H9 (cell line): ENCODE measurements around the gene MYO18A. TPM values are rescaled to one million over a fixed set of nuclear protein-coding genes. Genes with fewer than 3 reads are reported as not detected.

Experiments used
- DNase-seq: peaks from one replicate; pipeline ENCODE4 v3.0.0-alpha.2; 2017
- H2AFZ ChIP-seq: one replicate; pipeline ENCODE4 v1.6.1; 2013; ENCODE audit warnings: mild to moderate bottlenecking, low read length, control low read depth, moderate library complexity
- H2AK5ac ChIP-seq: 2 replicates; pipeline ENCODE4 v1.6.1; 2013; ENCODE audit warnings: low read length, control low read depth, mixed read lengths; ENCODE audit not compliant: insufficient read length
- H2BK120ac ChIP-seq: one replicate; pipeline ENCODE4 v1.6.1; 2013; ENCODE audit warnings: low read depth, mild to moderate bottlenecking, low read length, control low read depth, inconsistent platforms; ENCODE audit not compliant: poor library complexity, severe bottlenecking
- H2BK12ac ChIP-seq: 2 replicates; pipeline ENCODE4 v1.6.1; 2013; ENCODE audit warnings: low read length, control low read depth, mixed read lengths, low read depth; ENCODE audit not compliant: insufficient read length
- H2BK15ac ChIP-seq: 2 replicates; pipeline ENCODE4 v1.6.1; 2013; ENCODE audit warnings: low read depth, low read length, control low read depth
- H2BK20ac ChIP-seq: one replicate; pipeline ENCODE4 v1.6.1; 2013; ENCODE audit warnings: low read depth, mild to moderate bottlenecking, low read length, control low read depth, inconsistent platforms; ENCODE audit not compliant: poor library complexity, severe bottlenecking
- H2BK5ac ChIP-seq: 2 replicates; pipeline ENCODE4 v1.6.1; 2013; ENCODE audit warnings: low read length, control low read depth, mixed read lengths; ENCODE audit not compliant: insufficient read length
- H3K14ac ChIP-seq: 2 replicates; pipeline ENCODE4 v1.6.1; 2013; ENCODE audit warnings: low read length, control low read depth; ENCODE audit not compliant: insufficient read depth
- H3K18ac ChIP-seq: 2 replicates; pipeline ENCODE4 v1.6.1; 2013; ENCODE audit warnings: low read depth, mild to moderate bottlenecking, mixed read lengths, low read length, control low read depth; ENCODE audit not compliant: insufficient read length
- H3K23ac ChIP-seq: 2 replicates; pipeline ENCODE4 v1.6.1; 2013; ENCODE audit warnings: low read length, control low read depth, mixed read lengths, low read depth; ENCODE audit not compliant: insufficient read length
- H3K23me2 ChIP-seq: 2 replicates; pipeline ENCODE4 v1.6.1; 2013; ENCODE audit warnings: low read depth, mild to moderate bottlenecking, mixed read lengths, low read length, control low read depth; ENCODE audit not compliant: insufficient read length, poor library complexity, severe bottlenecking
- H3K27ac ChIP-seq: 2 replicates; pipeline ENCODE4 v1.5.1; 2013; ENCODE audit warnings: low read length, control low read depth, mixed read lengths, low read depth; ENCODE audit not compliant: insufficient read length
- H3K27me3 ChIP-seq: 2 replicates; pipeline ENCODE4 v1.6.1; 2013; ENCODE audit warnings: low read length, control low read depth, inconsistent platforms; ENCODE audit not compliant: insufficient read depth
- H3K4ac ChIP-seq: 2 replicates; pipeline ENCODE4 v1.6.1; 2013; ENCODE audit warnings: low read depth, mild to moderate bottlenecking, control low read depth, inconsistent platforms, low read length, moderate library complexity
- H3K4me1 ChIP-seq: 2 replicates; pipeline ENCODE4 v1.6.1; 2013; ENCODE audit warnings: low read length, control low read depth, inconsistent platforms; ENCODE audit not compliant: insufficient read depth
- H3K4me2 ChIP-seq: 2 replicates; pipeline ENCODE4 v1.6.1; 2013; ENCODE audit warnings: low read length, control low read depth, mixed read lengths; ENCODE audit not compliant: insufficient read length, insufficient read depth
- H3K56ac ChIP-seq: 2 replicates; pipeline ENCODE4 v1.6.1; 2013; ENCODE audit warnings: low read depth, mild to moderate bottlenecking, mixed read lengths, low read length, control low read depth; ENCODE audit not compliant: insufficient read length
- H3K79me1 ChIP-seq: 2 replicates; pipeline ENCODE4 v1.6.1; 2013; ENCODE audit warnings: low read depth, mild to moderate bottlenecking, moderate library complexity, low read length, control low read depth, inconsistent platforms; ENCODE audit not compliant: insufficient read depth, poor library complexity, severe bottlenecking
- H3K79me2 ChIP-seq: 2 replicates; pipeline ENCODE4 v1.6.1; 2013; ENCODE audit warnings: low read length, control low read depth, inconsistent platforms; ENCODE audit not compliant: insufficient read depth
- H3K9ac ChIP-seq: 2 replicates; pipeline ENCODE4 v1.6.1; 2013; ENCODE audit warnings: low read length, control low read depth, mixed read lengths; ENCODE audit not compliant: insufficient read length; ENCODE audit errors: extremely low read depth
- H3K9me3 ChIP-seq: one replicate; pipeline ENCODE4 v1.6.1; 2013; ENCODE audit warnings: low read depth, low read length, inconsistent platforms; ENCODE audit not compliant: control insufficient read depth
- H3T11ph ChIP-seq: one replicate; pipeline ENCODE4 v1.6.1; 2013; ENCODE audit warnings: mild to moderate bottlenecking, low read length, control low read depth, inconsistent platforms
- H4K20me1 ChIP-seq: one replicate; pipeline ENCODE4 v1.6.1; 2013; ENCODE audit not compliant: control insufficient read depth, insufficient read length, insufficient read depth
- H4K5ac ChIP-seq: 2 replicates; pipeline ENCODE4 v1.6.1; 2013; ENCODE audit warnings: low read depth, mild to moderate bottlenecking, mixed read lengths, low read length, control low read depth; ENCODE audit not compliant: insufficient read length
- H4K8ac ChIP-seq: replicated peaks from 2 replicates; pipeline ENCODE4 v1.6.1; 2013; ENCODE audit warnings: low read length, control low read depth, mixed read lengths, low read depth; ENCODE audit not compliant: insufficient read length
- H4K91ac ChIP-seq: 2 replicates; pipeline ENCODE4 v1.6.1; 2013; ENCODE audit warnings: low read depth, mild to moderate bottlenecking, moderate library complexity, mixed read lengths, low read length, control low read depth; ENCODE audit not compliant: insufficient read length
- H3K27ac Mint-ChIP-seq, 3 experiments: 2 replicates in 2 of 3; 3 replicates in 1 of 3; pipeline ENCODE4 v1.8.0; 2020 to 2021; ENCODE audit warnings: mixed read lengths in 3 of 3, mild to moderate bottlenecking in 1 of 3, moderate library complexity in 1 of 3
- H3K27me3 Mint-ChIP-seq: 2 replicates; pipeline ENCODE4 v1.8.0; 2021; ENCODE audit warnings: low read depth, mild to moderate bottlenecking, moderate library complexity, mixed read lengths
- H3K36me3 Mint-ChIP-seq, 3 experiments: 2 replicates in 2 of 3; 3 replicates in 1 of 3; pipeline ENCODE4 v1.8.0; 2020 to 2021; ENCODE audit warnings: low read depth in 3 of 3, mixed read lengths in 3 of 3; ENCODE audit not compliant: insufficient read depth in 1 of 3
- H3K4me1 Mint-ChIP-seq, 2 experiments: 2 replicates each; pipeline ENCODE4 v1.8.0; 2020; ENCODE audit warnings: mixed read lengths in 2 of 2
- H3K4me3 Mint-ChIP-seq, 2 experiments: 2 replicates in 1 of 2; 3 replicates in 1 of 2; pipeline ENCODE4 v1.8.0; 2020 to 2021; ENCODE audit warnings: mild to moderate bottlenecking in 2 of 2, mixed read lengths in 2 of 2, moderate library complexity in 1 of 2
- H3K9me3 Mint-ChIP-seq, 2 experiments: 2 replicates in 1 of 2; 3 replicates in 1 of 2; pipeline ENCODE4 v1.8.0; 2020; ENCODE audit warnings: mild to moderate bottlenecking in 2 of 2, mixed read lengths in 2 of 2, moderate library complexity in 1 of 2
- WGBS: extraction: QIAGEN DNeasy Blood & Tissue Kit; methylation state at CpG from one replicate; pipeline ENCODE4 v1.1.7; 2013; ENCODE audit warnings: missing lambda C conversion rate, low lambda C conversion rate, mixed read lengths; ENCODE audit not compliant: insufficient read length; ENCODE audit errors: extremely low coverage; 5-methylcytosine and 5-hydroxymethylcytosine counted together
- total RNA-seq: library from RNA; stranded (reverse); gene quantifications from 2 replicates; pipeline ENCODE4 v1.2.1, GENCODE V29; 2021
- TF ChIP-seq, protein P1 (sequence below): fragments of 200-600 bp; sonication (generic); conservative IDR thresholded peaks from 3 replicates; pipeline ENCODE4 v1.8.0; 2021; ENCODE audit warnings: antibody characterized with exemption, mild to moderate bottlenecking

Gene MYO18A
- total RNA-seq, 1 experiment from 2014 or later = 21.6 TPM

DNA sequence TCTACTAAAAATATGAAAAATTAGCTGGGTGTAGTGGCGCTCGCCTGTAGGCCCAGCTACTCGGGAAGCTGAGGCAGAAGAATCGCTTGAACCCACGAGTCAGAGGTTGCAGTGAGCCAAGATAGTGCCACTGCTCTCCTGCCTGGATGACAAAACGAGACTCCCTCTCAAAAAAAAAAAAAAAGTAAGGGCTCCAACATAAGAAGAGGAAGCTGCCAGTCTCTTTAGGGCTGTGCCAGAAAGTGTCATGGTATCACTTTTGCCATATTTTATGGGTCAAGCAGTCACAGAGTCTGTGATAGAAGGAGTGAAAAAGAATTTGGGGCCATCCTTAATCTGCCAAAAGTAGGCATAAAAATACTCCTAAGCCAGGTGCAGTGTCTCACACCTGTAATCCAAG is 138.6 kb downstream of the MYO18A start:
- H3K4me1 ChIP-seq = peaks cover 19% of the 10 kb centered on the region
- H4K20me1 ChIP-seq = no peaks in the 10 kb centered on the region
- H3K4me1 Mint-ChIP-seq = peaks cover 51 to 52% of the 10 kb centered on the region in 2 experiments
- no peak overlapping the region for H3K4me2 ChIP-seq
- H3K79me2 ChIP-seq = no peaks in the 10 kb centered on the region; the same call in 1 of the 2 replicates
- no peak overlapping the region for H3K56ac ChIP-seq
- H3K36me3 Mint-ChIP-seq = peaks cover 5 to 18% (median 18%) of the 10 kb centered on the region in 3 experiments; a peak in 6 of 7 replicates
- H3K9me3 Mint-ChIP-seq = no peaks in the 10 kb centered on the region
- peak overlapping the region; percentile 6 for H3K27ac ChIP-seq
- no peak overlapping the region for H2BK12ac ChIP-seq
- no peak overlapping the region for H2BK15ac ChIP-seq
- no peak overlapping the region for H2AK5ac ChIP-seq
- H2AFZ ChIP-seq = no peak overlapping the region
- no peaks in the 10 kb centered on the region for H3K27me3 Mint-ChIP-seq
- no peaks in the 10 kb centered on the region for H3K9me3 ChIP-seq
- no peak overlapping the region for H3T11ph ChIP-seq
- no peak overlapping the region for H3K18ac ChIP-seq
- no peaks in the 10 kb centered on the region for H3K27me3 ChIP-seq
- peaks cover 6% of the 10 kb centered on the region for H3K23me2 ChIP-seq
- TF ChIP-seq, protein P1, sequence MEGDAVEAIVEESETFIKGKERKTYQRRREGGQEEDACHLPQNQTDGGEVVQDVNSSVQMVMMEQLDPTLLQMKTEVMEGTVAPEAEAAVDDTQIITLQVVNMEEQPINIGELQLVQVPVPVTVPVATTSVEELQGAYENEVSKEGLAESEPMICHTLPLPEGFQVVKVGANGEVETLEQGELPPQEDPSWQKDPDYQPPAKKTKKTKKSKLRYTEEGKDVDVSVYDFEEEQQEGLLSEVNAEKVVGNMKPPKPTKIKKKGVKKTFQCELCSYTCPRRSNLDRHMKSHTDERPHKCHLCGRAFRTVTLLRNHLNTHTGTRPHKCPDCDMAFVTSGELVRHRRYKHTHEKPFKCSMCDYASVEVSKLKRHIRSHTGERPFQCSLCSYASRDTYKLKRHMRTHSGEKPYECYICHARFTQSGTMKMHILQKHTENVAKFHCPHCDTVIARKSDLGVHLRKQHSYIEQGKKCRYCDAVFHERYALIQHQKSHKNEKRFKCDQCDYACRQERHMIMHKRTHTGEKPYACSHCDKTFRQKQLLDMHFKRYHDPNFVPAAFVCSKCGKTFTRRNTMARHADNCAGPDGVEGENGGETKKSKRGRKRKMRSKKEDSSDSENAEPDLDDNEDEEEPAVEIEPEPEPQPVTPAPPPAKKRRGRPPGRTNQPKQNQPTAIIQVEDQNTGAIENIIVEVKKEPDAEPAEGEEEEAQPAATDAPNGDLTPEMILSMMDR = no peak
- no CpG with 5 or more reads among the region's 6 CpGs for WGBS
- no peak overlapping the region for H4K8ac ChIP-seq
- H4K91ac ChIP-seq = no peak overlapping the region
- no peak overlapping the region for H2BK5ac ChIP-seq
- H3K27ac Mint-ChIP-seq = peak overlapping the region; percentile 92 to 98 (median 98); a peak in 6 of 7 replicates
- no peaks in the 10 kb centered on the region for H3K79me1 ChIP-seq
- no peak overlapping the region for H3K4ac ChIP-seq
- H3K9ac ChIP-seq = no peak overlapping the region
- no peak overlapping the region for H2BK20ac ChIP-seq
- no peak overlapping the region for H4K5ac ChIP-seq
- DNase-seq = no peak
- no peak overlapping the region for H2BK120ac ChIP-seq
- no peak overlapping the region for H3K4me3 Mint-ChIP-seq
- H3K23ac ChIP-seq = no peak overlapping the region
- H3K14ac ChIP-seq = no peak overlapping the region
